HG03342 (cell line): ENCODE data around the gene MYBBP1A.
"Not testable (repeated sequence)": the region's sequence is repeated elsewhere in the genome, so short reads cannot be mapped to it uniquely, and the experiment has no call there.

Source experiments
- ATAC-seq: cut with Tn5 transposase; IDR thresholded peaks from one replicate; pipeline ENCODE4 v1.9.1; 2021; ENCODE audit warnings: mild to moderate bottlenecking, moderate library complexity; ENCODE audit not compliant: unreplicated experiment

MYBBP1A gene

DNA sequence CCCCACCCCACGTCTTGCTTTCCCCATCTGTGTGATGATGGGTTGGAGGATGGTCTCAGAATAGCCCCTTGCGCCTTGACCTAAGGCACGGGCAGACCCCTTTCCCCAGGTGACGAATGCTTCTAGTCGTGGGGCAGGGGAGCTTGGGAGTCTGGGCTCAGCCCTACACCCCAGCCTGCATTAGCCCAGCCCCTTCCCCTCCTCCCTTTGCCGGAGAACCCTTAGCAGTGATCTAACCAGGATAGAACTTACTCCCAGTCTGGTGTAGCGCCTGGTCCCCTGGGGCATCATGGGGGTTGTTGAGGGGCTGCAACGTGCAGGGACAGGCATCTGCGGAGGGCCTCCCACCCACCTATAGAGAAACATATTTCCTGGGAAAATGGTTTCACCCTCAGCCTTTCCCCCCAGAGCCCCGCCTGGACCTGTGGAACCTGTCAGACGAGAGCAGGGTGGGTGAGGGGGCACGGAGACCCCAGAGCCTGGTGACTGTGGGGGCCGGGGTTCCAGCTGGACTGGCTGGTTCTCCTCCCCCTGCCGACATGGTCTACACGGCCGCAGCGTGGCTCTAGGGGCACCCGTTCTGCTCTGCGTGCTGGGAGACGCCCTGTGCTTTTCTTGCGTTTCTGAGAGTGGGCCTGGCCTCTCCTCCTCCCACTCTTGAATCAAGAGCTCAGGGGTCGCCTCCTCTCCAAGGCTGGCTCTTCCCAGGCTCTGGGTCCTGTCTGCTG lies 33.9 kb upstream of the MYBBP1A start:
- no peak for ATAC-seq

DNA sequence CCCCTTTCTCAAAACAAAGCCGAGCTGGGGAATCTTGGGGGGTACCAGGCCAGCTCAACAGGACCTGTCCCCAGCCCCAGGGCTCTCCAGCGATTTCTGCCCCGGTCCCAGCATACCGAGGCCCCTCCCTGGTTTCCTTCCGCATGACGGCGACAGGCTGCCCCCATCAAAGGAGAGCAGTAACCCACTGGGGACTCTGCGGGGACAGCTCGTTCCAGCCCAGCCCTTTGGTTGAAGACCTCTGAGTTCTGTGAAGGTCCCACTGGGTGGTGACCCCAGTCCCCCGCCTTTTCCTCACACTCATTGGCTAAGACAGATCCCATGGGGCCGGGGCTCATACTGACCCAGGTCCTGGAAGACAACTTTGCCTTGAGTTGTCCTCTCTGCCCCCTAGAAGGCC lies 33.2 kb upstream of the MYBBP1A start:
- no peak for ATAC-seq

- ATAC-seq = no peak
These were observed 32.6 kb upstream of the MYBBP1A start for GRCh38 chr17:4587803-4588202.

DNA sequence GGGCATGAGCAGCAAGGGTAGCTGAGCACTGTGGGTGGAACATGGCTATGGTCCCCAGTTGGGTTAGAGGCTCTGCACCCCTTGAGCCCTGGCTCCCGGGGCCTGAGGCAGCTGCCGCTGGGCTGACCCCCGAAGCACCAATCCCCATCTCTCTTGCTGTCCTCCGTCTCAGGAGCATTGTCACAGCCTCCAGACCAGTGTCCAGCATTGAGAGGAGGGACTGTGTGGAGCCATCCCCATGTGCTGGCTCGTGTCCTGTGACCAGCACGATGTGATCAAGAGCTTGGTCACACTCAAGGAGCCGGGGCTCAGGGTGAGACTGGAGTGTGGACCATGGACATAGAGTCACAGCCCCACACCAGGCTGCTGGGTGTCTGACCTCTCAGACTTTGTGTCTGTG lies 32.0 kb upstream of the MYBBP1A start:
- ATAC-seq = no peak

DNA sequence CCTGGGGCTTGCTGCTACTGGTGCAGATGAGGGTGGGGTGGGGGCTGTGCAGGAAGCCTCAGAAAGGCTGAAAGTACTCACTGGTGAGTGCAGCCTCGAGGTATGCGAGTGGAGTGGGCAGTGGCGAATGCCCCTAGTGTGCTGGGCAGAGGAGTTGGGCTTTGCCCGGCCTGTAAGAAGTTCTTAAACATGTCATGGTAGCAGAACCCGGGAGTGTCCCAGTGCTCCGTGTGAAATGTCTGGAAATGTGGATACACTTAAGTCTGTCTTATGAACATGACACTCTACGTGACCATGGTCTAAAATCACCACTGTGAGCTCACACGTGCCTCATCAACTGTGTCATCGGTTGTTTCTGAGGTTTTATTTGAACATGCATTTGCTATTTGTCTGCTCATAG lies 30.9 kb upstream of the MYBBP1A start:
- no peak for ATAC-seq

DNA sequence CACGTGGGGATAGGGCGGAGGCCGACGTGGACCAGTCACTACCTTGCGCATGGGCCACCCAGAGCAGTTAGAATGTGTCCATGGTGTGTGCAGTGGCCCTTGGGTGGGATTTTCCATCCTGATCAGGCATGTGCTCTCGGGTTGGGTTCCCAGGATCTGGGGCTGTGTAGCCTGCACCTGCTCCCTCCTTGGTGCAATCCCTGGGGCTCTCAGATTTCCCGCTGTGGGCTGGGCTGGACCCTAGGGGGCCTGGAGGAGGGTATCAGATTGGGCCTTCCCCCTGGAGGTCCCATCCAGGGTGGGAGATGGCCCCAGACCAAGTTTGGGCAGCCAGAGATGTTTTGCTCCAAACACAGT lies 30.4 kb upstream of the MYBBP1A start:
- no peak for ATAC-seq

- no peak for ATAC-seq
These were observed 29.9 kb upstream of the MYBBP1A start for GRCh38 chr17:4584917-4585637.

GRCh38 chr17:4584101-4584916 lies 29.1 kb upstream of the MYBBP1A start, which contains the start of gene SMTNL2:
Gene SMTNL2 (plus strand): TSS chr17:4584529. CDS start chr17:4584606, 77 bp downstream.
- no peak for ATAC-seq

GRCh38 chr17:4583782-4584100 lies 28.6 kb upstream of the MYBBP1A start:
- no peak for ATAC-seq

GRCh38 chr17:4583206-4583605 lies 28.0 kb upstream of the MYBBP1A start:
- no peak for ATAC-seq

DNA sequence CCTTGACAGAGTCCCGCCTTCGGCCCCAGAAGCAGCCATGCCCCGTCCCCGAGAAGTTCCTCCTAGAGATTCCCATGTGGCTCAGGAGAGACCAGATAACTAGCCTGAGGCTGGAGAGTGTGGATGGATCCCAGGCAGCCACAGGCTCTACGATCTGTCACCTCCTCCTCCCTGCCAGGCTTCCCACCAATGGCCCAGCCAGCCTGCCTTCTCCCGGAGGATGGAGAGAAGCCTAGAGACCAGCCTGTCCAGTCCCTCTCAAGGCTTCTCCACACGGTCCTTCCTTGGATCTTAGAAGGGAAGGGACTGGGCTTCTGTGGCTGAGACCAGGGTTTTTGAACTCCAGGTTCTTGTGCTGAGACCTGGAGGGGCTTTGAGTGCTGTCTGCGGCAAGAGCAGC lies 27.5 kb upstream of the MYBBP1A start:
- no peak for ATAC-seq

- no peak for ATAC-seq
These were observed 26.9 kb upstream of the MYBBP1A start for GRCh38 chr17:4582101-4582501.

DNA sequence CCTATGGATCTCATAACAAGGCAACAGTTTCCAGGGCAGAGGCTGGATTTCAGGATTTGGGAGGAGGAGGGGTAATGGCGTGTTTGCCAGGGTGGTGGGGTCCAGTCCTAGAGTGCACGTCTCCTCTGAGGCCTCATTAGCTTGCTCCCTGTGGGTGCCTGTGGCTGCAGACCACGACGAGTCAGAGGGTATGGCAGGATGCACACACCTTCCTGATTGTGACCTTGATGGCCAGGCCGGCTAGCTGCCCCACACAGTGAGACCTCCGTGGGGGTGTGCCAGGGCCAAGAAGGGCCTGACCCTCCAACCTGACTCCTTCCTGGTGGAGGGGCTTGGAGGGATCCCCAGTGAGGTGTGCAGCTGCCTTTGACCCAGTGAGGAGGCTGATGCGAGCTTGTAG lies 25.1 kb upstream of the MYBBP1A start:
- ATAC-seq = no peak

- ATAC-seq = no peak
These were observed 24.5 kb upstream of the MYBBP1A start for GRCh38 chr17:4579678-4580077.

DNA sequence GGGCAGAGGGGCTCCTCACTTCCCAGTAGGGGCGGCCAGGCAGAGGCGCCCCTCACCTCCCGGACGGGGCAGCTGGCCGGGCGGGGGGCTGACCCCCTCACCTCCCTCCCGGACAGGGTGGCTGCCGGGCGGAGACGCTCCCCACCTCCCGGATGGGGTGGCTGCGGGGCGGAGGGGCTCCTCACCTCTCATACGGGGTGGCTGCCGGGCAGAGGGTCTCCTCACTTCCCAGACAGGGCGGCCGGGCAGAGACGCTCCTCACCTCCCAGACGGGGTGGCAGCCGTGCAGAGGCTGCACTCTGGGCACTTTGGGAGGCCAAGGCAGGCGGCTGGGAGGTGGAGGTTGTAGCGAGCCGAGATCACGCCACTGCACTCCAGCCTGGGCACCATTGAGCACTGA lies 23.2 kb upstream of the MYBBP1A start:
- not testable (repeated sequence) for ATAC-seq

DNA sequence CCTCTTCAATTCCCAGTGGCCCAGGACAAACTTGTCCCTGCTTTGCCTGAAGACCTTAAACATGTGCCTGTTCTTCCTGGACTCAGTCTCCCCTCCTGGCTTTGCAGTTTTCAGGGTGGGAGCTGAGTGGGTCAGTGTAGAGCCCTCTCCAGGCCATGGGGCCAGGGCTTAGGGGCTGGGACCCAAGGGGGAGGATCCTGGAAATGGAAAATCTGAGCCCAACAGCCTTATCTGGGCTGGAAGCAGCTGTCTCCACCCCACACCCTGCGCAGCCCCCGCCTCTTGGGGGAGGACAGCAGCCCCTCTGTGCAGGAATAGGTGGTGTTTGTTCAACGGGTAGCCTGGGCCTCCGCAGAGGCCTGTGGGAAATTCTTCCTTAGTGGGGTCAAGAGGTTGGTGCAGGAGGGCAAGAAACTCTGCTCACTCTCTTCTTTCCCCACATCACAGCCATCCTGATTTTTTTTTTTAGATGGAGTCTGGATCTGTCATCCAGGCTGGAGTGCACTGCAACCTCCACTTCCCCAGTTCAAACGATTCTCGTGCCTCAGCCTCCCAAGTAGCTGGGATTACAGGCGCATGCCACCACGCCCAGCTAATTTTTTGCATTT lies 22.3 kb upstream of the MYBBP1A start:
- no peak for ATAC-seq

GRCh38 chr17:4576729-4577322 lies 21.6 kb upstream of the MYBBP1A start:
- ATAC-seq = no peak

GRCh38 chr17:4576161-4576558 lies 21.0 kb upstream of the MYBBP1A start:
- no peak for ATAC-seq

- ATAC-seq = no peak
These were observed 19.4 kb upstream of the MYBBP1A start for GRCh38 chr17:4574448-4575045.

DNA sequence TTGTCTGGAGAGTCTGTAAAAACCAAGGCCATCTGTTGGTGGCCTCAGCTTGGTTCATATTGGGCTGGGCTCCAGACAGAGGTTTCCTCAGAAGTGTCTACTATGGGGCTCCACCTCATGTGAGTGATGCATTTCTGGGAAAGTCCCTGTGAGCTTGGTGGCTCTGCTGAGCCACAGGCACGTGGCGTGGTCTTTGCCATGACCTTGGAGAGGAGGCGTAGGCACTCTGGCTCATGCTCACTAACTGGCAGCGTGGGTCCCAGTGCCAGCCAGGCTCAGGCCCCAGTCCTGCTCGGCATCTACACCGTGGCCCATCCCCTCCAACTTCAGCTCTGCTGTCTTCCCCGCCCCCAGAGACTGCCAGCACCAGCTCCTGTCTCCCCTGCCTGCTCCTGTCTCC lies 18.5 kb upstream of the MYBBP1A start:
- no peak for ATAC-seq

- no peak for ATAC-seq
These were observed 17.9 kb upstream of the MYBBP1A start for GRCh38 chr17:4573115-4573514.
